Activated CD8-positive, alpha-beta memory T cell treated with anti-CD3 and anti-CD28 coated beads for 48 hours (primary cell): ENCODE results near the gene ARMC9.
"Not testable (repeated sequence)": the region's sequence is repeated elsewhere in the genome, so short reads cannot be mapped to it uniquely, and the experiment has no call there.

Source experiments
- DNase-seq, 3 experiments: peaks; one replicate each; pipeline ENCODE4 v3.0.0-alpha.2; 2020; ENCODE audit warnings: low read depth in 2 of 3, low spot score in 2 of 3

Gene ARMC9

GRCh38 chr2:231336236-231336635 lies 137.8 kb downstream of the ARMC9 start:
- DNase-seq: no peak

DNA sequence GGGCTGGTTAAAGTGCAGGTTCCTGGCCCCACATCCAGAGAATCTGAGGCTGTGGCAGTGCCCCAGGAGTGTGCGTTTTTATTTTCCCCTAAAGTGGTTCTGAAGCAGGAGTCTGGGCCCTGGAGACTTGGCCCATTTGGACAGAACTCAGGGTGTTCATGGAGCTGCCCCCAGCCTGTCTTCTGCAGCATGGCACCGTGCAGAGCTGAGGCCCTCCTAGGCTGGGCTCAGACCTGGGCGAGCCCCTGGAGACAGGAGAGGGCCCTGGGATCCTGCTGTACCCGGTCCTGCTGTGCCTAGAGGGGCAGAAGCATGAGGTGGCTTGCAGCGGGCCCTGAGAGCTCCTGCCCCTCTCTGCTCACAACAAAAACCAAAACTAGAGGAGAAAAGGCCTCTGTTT lies 138.3 kb downstream of the ARMC9 start:
- DNase-seq: no peak

- DNase-seq: no peak
Observed at GRCh38 chr2:231337807-231338759, 139.7 kb downstream of the ARMC9 start.

DNA sequence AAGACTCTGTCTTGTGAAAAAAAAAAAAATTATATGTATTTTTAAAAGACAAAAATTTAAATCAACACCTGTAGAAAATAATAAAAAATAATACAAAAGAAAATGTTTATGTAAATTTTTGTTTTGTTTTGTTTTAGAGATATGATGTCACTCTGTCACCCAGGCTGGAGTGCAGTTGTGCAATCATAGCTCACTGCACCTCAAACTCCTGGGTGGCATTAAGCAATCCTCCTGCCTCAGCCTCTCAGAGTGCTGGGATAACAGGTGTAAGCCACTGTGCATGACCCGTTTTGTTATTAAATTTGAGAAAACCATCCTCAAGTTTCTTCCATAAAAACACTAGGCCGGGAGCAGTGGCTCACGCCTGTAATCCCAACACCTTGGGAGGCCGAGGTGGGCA lies 140.9 kb downstream of the ARMC9 start:
- DNase-seq: no peak

- DNase-seq: no peak
Observed at GRCh38 chr2:231341100-231341499, 142.7 kb downstream of the ARMC9 start.

DNA sequence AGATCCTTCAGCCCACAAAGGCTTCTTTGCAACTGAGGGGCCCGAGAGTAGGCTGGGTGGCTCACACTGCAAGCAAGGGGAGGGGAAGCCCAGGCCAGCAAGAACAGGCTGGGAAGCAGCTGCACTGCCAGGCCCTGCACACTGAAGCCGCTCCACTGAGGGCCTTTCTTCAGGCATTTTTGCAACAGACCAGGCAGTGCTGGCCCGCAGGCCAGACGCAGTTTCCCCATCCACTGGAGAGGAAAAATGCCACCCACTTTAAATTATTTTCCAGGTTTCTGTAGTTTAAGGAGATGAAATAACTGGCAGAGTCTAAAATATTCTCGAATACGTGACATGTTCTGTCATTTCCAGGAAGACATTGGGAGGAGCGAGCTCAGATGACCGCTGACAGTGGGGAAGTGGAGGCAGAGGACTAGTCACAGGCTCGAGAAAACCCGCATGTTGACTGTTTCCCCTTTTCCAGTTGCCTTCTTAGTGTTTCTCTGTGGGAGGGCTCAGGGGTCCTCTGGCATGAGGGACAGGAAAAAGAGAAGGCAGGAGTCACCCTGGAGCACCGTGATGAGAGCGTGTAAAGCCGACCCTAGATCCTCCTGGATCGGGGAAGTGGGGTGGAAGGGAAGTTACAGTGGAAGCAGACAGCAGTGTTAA lies 143.8 kb downstream of the ARMC9 start:
- DNase-seq: no peak

GRCh38 chr2:231343006-231343710 lies 144.7 kb downstream of the ARMC9 start:
- no peak for DNase-seq

- no peak for DNase-seq
Observed at GRCh38 chr2:231343988-231344387, 145.6 kb downstream of the ARMC9 start.

GRCh38 chr2:231344851-231345250 lies 146.4 kb downstream of the ARMC9 start:
- DNase-seq: no peak

DNA sequence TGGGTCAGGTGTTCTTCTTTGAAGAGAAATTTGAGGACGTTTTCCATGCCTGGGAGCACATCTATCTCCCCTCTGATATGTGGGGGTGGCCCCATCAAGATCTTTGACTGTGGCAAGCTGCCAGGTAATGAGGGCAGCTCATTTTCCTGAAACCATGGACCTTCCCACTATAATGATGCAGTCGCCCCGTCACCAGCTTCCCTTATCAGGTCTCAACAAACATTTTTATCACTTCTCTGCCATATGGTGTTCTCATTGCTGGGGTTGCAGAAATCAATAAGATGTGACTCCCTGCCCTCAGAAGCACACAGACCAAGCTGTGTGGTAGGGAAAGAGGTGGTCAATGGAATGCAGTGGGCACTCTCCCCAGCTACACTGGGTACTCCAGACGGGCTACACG lies 148.7 kb downstream of the ARMC9 start:
- DNase-seq: no peak

DNA sequence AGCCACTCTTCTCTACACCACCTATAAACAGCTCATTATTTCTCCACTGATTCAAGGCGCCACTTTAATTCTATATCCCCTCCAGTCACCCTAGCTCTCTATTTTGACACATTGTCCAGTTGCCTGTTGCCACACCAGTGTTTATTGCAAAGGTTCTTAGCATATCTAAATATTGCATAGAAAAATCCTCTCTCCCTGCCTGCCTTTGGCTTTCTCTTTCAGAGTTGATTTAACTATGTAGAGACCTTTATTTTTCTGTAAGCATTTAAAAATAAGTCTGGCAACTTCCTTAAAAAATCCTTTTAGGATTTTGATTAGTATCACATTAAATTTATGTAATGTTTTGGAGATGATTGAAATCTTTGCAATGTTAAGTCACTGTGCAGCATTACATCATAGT lies 149.2 kb downstream of the ARMC9 start:
- no peak for DNase-seq

DNA sequence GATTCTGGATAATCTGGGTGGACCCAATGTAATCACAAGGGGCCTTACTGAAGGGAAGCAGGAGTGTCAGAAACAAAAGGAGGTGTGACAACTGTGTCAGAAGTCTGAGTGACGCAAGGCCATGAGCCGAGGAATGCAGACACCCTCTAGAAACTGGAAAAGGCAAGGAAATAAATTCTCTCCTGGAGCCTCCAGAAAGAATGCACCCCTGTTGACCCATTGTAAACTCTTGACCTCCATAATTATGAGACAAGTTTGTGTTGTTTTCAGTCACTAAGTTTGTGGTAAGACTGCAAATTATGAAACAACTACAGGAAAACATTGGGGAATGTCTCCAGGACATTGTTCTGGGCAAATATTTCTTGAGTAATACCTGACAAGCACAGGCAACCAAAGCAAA lies 149.7 kb downstream of the ARMC9 start:
- DNase-seq: no peak

DNA sequence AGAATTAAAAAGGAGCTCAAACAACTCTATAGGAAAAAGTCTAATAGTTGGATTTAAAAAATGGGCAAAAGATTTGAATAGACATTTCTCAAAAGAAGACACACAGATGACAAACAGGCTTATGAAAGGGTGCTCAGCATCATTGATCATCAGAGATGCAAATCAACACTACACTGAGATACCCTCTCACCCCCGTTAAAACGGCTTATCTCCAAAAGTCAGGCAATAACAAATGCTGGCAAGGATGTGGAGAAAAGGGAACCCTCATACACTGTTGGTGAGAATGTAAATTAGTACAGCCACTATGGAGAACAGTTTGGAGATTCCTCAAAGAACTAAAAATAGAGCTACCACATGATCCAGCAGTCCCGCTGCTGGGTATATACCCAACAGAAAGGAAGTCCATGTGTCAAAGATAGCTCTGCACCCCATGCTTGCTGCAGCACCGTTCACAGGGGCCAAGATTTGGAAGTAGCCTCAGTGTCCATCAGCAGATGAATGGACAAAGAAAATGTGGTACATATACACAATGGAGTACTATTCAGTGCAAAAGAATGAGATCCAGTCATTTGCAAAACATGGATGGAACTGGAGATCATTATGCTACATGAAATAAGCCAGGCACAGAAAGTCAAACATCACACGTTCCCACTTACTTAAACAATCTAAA lies 150.4 kb downstream of the ARMC9 start:
- no peak for DNase-seq

GRCh38 chr2:231349374-231349735 lies 150.9 kb downstream of the ARMC9 start:
- not testable (repeated sequence) for DNase-seq

DNA sequence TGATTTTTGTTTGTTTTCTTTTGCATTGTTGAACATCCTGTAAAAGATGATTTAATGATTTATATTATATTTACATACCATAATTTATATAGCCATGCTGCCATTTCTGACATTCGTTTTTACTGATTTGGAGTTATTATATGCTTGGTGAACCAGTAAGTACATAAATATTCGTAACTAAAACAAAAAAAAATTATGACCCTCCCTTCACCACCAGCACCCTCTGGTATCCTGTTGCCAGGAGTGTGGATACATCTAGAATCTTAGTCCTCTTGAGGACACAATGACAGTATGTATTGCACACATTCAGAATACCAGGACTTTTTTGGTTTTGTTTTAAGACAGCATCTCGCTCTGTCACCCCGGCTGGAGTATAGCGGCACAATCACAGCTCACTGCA lies 153.2 kb downstream of the ARMC9 start:
- DNase-seq: no peak

- DNase-seq: no peak
Observed at GRCh38 chr2:231353469-231353868, 155.0 kb downstream of the ARMC9 start.

DNA sequence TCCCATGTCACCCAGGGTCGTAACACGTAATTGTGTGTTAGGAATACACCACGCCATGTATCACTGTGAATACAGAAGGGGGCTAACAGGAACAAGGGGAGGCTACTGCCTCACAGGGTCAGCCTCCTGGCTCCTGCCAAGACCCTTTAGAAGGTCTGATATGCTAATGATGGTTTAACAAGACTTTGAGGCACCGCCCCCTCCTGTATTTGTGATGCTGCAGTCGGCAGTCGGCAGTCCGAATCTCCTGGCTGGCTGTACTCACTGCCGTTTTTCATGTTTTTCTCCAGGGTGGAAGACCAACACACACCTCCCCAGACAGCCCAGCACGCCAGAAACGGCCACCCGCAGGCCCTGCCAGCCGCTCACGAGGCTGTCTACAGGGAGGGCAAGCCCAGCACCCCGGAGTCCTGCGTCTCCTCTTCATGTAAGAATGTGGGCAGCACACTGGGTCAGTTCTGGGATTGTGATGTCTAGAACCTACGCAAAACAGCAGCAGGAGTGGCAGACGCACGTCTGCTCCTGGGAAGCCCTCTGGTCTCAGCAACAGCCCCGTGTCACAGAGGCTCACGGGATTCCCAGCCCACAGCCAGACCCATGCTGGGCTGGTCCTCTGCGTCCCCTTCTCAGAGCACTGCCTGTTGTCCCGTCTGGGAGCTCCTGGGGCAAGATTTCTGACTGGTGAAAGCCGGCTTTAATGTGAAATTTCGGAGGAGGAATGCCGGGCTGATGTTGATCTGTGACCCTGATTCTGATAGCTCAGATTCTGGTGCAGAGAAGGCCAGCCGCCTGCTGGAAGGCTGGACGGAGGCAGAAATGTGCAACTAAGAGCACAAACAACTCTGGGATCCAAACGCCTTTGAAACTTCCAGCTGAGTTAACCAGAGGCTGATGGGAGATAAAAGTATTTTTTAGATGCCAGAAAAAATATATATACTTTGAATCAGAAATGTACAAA lies 157.4 kb downstream of the ARMC9 start:
- no peak for DNase-seq

DNA sequence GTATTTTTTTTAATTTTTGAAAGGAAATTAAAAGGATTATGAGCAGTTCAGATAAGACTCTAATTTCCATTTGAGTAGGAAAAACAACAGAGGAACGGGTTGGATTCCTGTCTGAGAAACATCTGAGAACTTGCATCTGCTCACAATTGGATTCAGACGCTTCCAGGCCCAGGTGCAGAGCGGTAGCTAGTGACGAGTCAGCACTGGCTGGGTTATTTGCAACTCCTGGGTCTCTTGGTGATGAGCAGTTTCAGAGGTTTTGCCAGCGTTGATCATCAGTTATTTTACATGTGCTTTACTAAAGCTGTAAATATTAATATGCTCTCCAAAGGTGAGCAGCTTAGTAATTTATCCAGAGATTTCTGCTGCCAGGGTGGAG lies 158.0 kb downstream of the ARMC9 start:
- no peak for DNase-seq

GRCh38 chr2:231357048-231357447 lies 158.6 kb downstream of the ARMC9 start:
- no peak for DNase-seq

GRCh38 chr2:231357931-231358330 lies 159.5 kb downstream of the ARMC9 start:
- DNase-seq: no peak
